Measurements from ENCODE around the gene PSMB11. TPM values are rescaled to one million over a fixed set of nuclear protein-coding genes. Genes with fewer than 3 reads are reported as not detected.
"Not testable (repeated sequence)": the region's sequence is repeated elsewhere in the genome, so short reads cannot be mapped to it uniquely, and the experiment has no call there.

PSMB11 gene
- total RNA-seq, 1 experiment from 2014 or later: not detected

GRCh38 chr14:22998329-22999012, 43.5 kb upstream of the PSMB11 start:
- POLR2A ChIA-PET: interaction anchor here (0.5 to 1.1 kb wide), 4 partner anchors 12 to 126 kb away, joined by 3 to 5 read pairs (median 3); partner anchors contain the start of gene PRMT5
- H3K27me3 Mint-ChIP-seq (ENCODE audit: insufficient read depth, unreplicated experiment): no peaks in the 10 kb centered on the region
- H3K27ac Mint-ChIP-seq (ENCODE audit: low read depth, unreplicated experiment): no peak overlapping the region
- H3K9me3 Mint-ChIP-seq (ENCODE audit: unreplicated experiment): no peaks in the 10 kb centered on the region
- intact Hi-C loops (cut with micrococcal nuclease): no loop called here
- CTCF ChIA-PET: interaction anchor here (0.5 to 24.6 kb wide), 5 partner anchors 9 to 162 kb away, joined by 3 to 620 read pairs (median 3); partner anchors contain the start of genes AJUBA, CDH24 and MMP14
- DNase-seq (ENCODE audit: unreplicated experiment): no peak
- H3K4me1 Mint-ChIP-seq (ENCODE audit: insufficient read depth, unreplicated experiment): peaks cover 16% of the 10 kb centered on the region
- no peak overlapping the region for H3K4me3 Mint-ChIP-seq (ENCODE audit: unreplicated experiment)
- no TSS peak for BruUV-seq (replicated peaks)
- peaks cover 6% of the 10 kb centered on the region for H3K36me3 Mint-ChIP-seq (ENCODE audit: insufficient read depth, unreplicated experiment)
- TF ChIP-seq, protein P1, sequence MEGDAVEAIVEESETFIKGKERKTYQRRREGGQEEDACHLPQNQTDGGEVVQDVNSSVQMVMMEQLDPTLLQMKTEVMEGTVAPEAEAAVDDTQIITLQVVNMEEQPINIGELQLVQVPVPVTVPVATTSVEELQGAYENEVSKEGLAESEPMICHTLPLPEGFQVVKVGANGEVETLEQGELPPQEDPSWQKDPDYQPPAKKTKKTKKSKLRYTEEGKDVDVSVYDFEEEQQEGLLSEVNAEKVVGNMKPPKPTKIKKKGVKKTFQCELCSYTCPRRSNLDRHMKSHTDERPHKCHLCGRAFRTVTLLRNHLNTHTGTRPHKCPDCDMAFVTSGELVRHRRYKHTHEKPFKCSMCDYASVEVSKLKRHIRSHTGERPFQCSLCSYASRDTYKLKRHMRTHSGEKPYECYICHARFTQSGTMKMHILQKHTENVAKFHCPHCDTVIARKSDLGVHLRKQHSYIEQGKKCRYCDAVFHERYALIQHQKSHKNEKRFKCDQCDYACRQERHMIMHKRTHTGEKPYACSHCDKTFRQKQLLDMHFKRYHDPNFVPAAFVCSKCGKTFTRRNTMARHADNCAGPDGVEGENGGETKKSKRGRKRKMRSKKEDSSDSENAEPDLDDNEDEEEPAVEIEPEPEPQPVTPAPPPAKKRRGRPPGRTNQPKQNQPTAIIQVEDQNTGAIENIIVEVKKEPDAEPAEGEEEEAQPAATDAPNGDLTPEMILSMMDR (IDR thresholded peaks at IDR 0.05; ENCODE audit: unreplicated experiment): no peak

DNA sequence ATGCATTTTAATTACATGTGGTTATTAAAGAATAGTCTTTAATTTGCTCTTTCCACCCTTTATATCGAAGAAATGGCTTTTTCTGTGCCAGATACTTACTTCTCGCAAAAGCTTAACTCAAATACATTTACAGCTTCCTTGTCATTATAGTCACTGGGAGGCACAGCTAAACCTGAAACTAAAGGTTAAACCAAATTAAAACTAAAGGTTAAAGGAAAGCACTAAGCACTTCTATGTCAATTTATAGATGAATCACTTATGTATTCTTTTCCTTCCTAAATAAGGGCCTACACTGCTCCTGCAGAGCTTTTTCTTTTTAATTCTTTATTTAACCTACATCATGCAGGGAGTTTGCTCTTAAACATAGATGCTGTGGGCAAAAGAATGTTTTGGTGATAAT, 41.2 kb upstream of the PSMB11 start:
- no peaks in the 10 kb centered on the region for H3K9me3 Mint-ChIP-seq (ENCODE audit: unreplicated experiment)
- POLR2A ChIA-PET: interaction anchor here (1.2 kb wide), 1 partner anchor 32 kb away, joined by 6 read pairs; no protein-coding TSS in a partner anchor
- peaks cover 1% of the 10 kb centered on the region for H3K36me3 Mint-ChIP-seq (ENCODE audit: insufficient read depth, unreplicated experiment)
- TF ChIP-seq, protein P1 (IDR thresholded peaks at IDR 0.05; ENCODE audit: unreplicated experiment): no peak
- no TSS peak for BruUV-seq (replicated peaks)
- DNase-seq (ENCODE audit: unreplicated experiment): no peak
- CTCF ChIA-PET: interaction anchor here (0.6 to 24.6 kb wide), 6 partner anchors 7 to 93 kb away, joined by 3 to 620 read pairs (median 6); partner anchors contain the start of genes AJUBA and CDH24
- H3K4me3 Mint-ChIP-seq (ENCODE audit: unreplicated experiment): no peak overlapping the region
- peaks cover 11% of the 10 kb centered on the region for H3K4me1 Mint-ChIP-seq (ENCODE audit: insufficient read depth, unreplicated experiment)
- H3K27me3 Mint-ChIP-seq (ENCODE audit: insufficient read depth, unreplicated experiment): no peaks in the 10 kb centered on the region
- no peak overlapping the region for H3K27ac Mint-ChIP-seq (ENCODE audit: low read depth, unreplicated experiment)
- intact Hi-C loops (cut with micrococcal nuclease): no loop called here

- intact Hi-C loops (cut with micrococcal nuclease): no loop called here
- POLR2A ChIA-PET: no interaction called here
- no peaks in the 10 kb centered on the region for H3K9me3 Mint-ChIP-seq (ENCODE audit: unreplicated experiment)
- no peak overlapping the region for H3K27ac Mint-ChIP-seq (ENCODE audit: low read depth, unreplicated experiment)
- H3K27me3 Mint-ChIP-seq (ENCODE audit: insufficient read depth, unreplicated experiment): no peaks in the 10 kb centered on the region
- no peak for DNase-seq (ENCODE audit: unreplicated experiment)
- peaks cover 17% of the 10 kb centered on the region for H3K4me1 Mint-ChIP-seq (ENCODE audit: insufficient read depth, unreplicated experiment)
- TF ChIP-seq, protein P1 (IDR thresholded peaks at IDR 0.05; ENCODE audit: unreplicated experiment): no peak
- no TSS peak for BruUV-seq (replicated peaks)
- no peak overlapping the region for H3K4me3 Mint-ChIP-seq (ENCODE audit: unreplicated experiment)
- CTCF ChIA-PET: interaction anchor here (1.9 to 24.6 kb wide), 3 partner anchors 9 to 59 kb away, joined by 9 to 620 read pairs (median 190); partner anchors contain the start of genes AJUBA and CDH24
- H3K36me3 Mint-ChIP-seq (ENCODE audit: insufficient read depth, unreplicated experiment): no peaks in the 10 kb centered on the region
Observed at GRCh38 chr14:23002592-23002991, 39.4 kb upstream of the PSMB11 start.

GRCh38 chr14:23004274-23004673, 37.7 kb upstream of the PSMB11 start:
- intact Hi-C loops (cut with micrococcal nuclease); H3K27ac Mint-ChIP-seq (ENCODE audit: low read depth, unreplicated experiment); H3K27me3 Mint-ChIP-seq (ENCODE audit: insufficient read depth, unreplicated experiment); BruUV-seq (replicated peaks); H3K4me3 Mint-ChIP-seq (ENCODE audit: unreplicated experiment); H3K36me3 Mint-ChIP-seq (ENCODE audit: insufficient read depth, unreplicated experiment); H3K9me3 Mint-ChIP-seq (ENCODE audit: unreplicated experiment); DNase-seq (ENCODE audit: unreplicated experiment): not testable (repeated sequence)
- H3K4me1 Mint-ChIP-seq (ENCODE audit: insufficient read depth, unreplicated experiment): peaks cover 26% of the 10 kb centered on the region
- ChIA-PET CTCF (interaction anchor here (0.6 to 24.6 kb wide), 5 partner anchors 8 to 57 kb away, joined by 3 to 620 read pairs (median 4); partner anchors contain the start of gene CDH24), POLR2A (interaction anchor here (1.0 to 1.1 kb wide), 2 partner anchors 18 to 22 kb away, joined by 3 read pairs; partner anchors contain the start of gene AJUBA)

Data from MCF 10A (cell line).